ENCODE data around the gene EEF1A2. TPM values are rescaled to one million over a fixed set of nuclear protein-coding genes. Genes with fewer than 3 reads are reported as not detected.

Gene EEF1A2
- total and polyA plus RNA-seq, 2 donors (not counting 3 experiments of a cell fraction or from before 2014, with no cell fraction given), result 2.7 to 3.4 TPM

GRCh38 chr20:63536241-63536977 is 37.5 kb upstream of the EEF1A2 start:
- Histone ChIP-seq H2AFZ (ENCODE audit: low read depth, low read length) (no peak overlapping the region), H3K36me3 (ENCODE audit: control insufficient read depth in 2 of 2, extremely low read depth in 1 of 2, insufficient read depth in 2 of 2, low read length in 2 of 2) (no peaks in the 10 kb centered on the region), H3K4me2 (ENCODE audit: insufficient read depth, low read length) (no peak overlapping the region), H3K4me1 (ENCODE audit: control insufficient read depth, extremely low read depth, insufficient read depth, low read length) (no peaks in the 10 kb centered on the region), H3K4me3 (replicated peaks in 1 of 3; ENCODE audit: insufficient read depth in 1 of 3, low read depth in 1 of 3, low read length in 3 of 3) (no peak overlapping the region), H3K79me2 (ENCODE audit: control insufficient read depth, insufficient read depth, low read length) (no peaks in the 10 kb centered on the region), H3K27me3 (ENCODE audit: control insufficient read depth in 2 of 2, insufficient read depth in 2 of 2, low read length in 2 of 2) (no peaks in the 10 kb centered on the region), H3K9me3 (replicated peaks; ENCODE audit: control insufficient read depth, insufficient read depth, low read length) (no peaks in the 10 kb centered on the region), H3K9ac (replicated peaks; ENCODE audit: extremely low read depth, insufficient read depth, low read length) (no peak overlapping the region), H3K27ac (ENCODE audit: insufficient read depth, low read depth, low read length) (no peak overlapping the region), H4K20me1 (replicated peaks; ENCODE audit: control insufficient read depth, extremely low read depth, insufficient read depth, low read length) (no peaks in the 10 kb centered on the region), H3K9me1 (replicated peaks; ENCODE audit: control insufficient read depth, extremely low read depth, insufficient read depth, low read length) (no peaks in the 10 kb centered on the region)
- TF ChIP-seq GATA2 (IDR thresholded peaks at IDR 0.05; ENCODE audit: insufficient read depth, insufficient read length, low read depth, low read length), result no peak
- BruUV-seq (replicated peaks), result no TSS peak
- intact Hi-C loops (cut with micrococcal nuclease), result no loop called here
- no peak for DNase-seq (ENCODE audit: low read depth, low spot score)
- dilution Hi-C loops (cut with MboI; ENCODE audit: extremely low pct_ligation_motif_present, low sequenced_read_pairs), result no loop called here
- FAIRE-seq, result no peak
- ChIA-PET CTCF (interaction anchor here (0.8 to 5.7 kb wide), 4 partner anchors 15 to 438 kb away, joined by 3 to 89 read pairs (median 18); partner anchors contain the start of genes PPDPF and TNFRSF6B), POLR2A (interaction anchor here (0.8 kb wide), 1 partner anchor 12 kb away, joined by 3 read pairs; no protein-coding TSS in a partner anchor)

GRCh38 chr20:63534831-63535651 is 36.2 kb upstream of the EEF1A2 start:
- H3K9ac ChIP-seq (replicated peaks; ENCODE audit: extremely low read depth, insufficient read depth, low read length), result no peak overlapping the region
- H3K79me2 ChIP-seq (ENCODE audit: control insufficient read depth, insufficient read depth, low read length), result no peaks in the 10 kb centered on the region
- no peak overlapping the region for H3K4me2 ChIP-seq (ENCODE audit: insufficient read depth, low read length)
- no peak overlapping the region for H3K4me3 ChIP-seq (replicated peaks in 1 of 3; ENCODE audit: insufficient read depth in 1 of 3, low read depth in 1 of 3, low read length in 3 of 3)
- ChIA-PET POLR2A (no interaction called here), CTCF (interaction anchor here (0.9 to 5.7 kb wide), 3 partner anchors 38 to 440 kb away, joined by 4 to 89 read pairs (median 30); no protein-coding TSS in a partner anchor)
- H3K27me3 ChIP-seq (ENCODE audit: control insufficient read depth in 2 of 2, insufficient read depth in 2 of 2, low read length in 2 of 2), result no peaks in the 10 kb centered on the region
- FAIRE-seq (no peak), DNase-seq (ENCODE audit: low read depth, low spot score) (no peak)
- H2AFZ ChIP-seq (ENCODE audit: low read depth, low read length), result no peak overlapping the region
- no peak for TF ChIP-seq POLR2AphosphoS5 (IDR thresholded peaks at IDR 0.05; ENCODE audit: insufficient read depth, low read depth, low read length)
- peak; percentile 39 for TF ChIP-seq EZH2 (IDR thresholded peaks at IDR 0.05; ENCODE audit: borderline replicate concordance, low read depth, low read length, severe bottlenecking)
- no peak for TF ChIP-seq CTCF (IDR thresholded peaks at IDR 0.05; ENCODE audit: extremely low read depth in 1 of 2, insufficient read depth in 1 of 2, low read depth in 1 of 2, low read length in 2 of 2)
- no peak for TF ChIP-seq MAX (IDR thresholded peaks at IDR 0.05; ENCODE audit: insufficient read depth, insufficient read length)
- TF ChIP-seq FOS (IDR thresholded peaks at IDR 0.05; ENCODE audit: borderline replicate concordance, insufficient read depth, low read length), result no peak
- no peak for TF ChIP-seq POLR2A (IDR thresholded peaks at IDR 0.05; ENCODE audit: low read depth, low read length)
- no peak for TF ChIP-seq GATA2 (IDR thresholded peaks at IDR 0.05; ENCODE audit: insufficient read depth, insufficient read length, low read depth, low read length)
- no peak for TF ChIP-seq MYC (IDR thresholded peaks at IDR 0.05; ENCODE audit: low read depth, low read length)
- H3K9me1 ChIP-seq (replicated peaks; ENCODE audit: control insufficient read depth, extremely low read depth, insufficient read depth, low read length), result no peaks in the 10 kb centered on the region
- H3K9me3 ChIP-seq (replicated peaks; ENCODE audit: control insufficient read depth, insufficient read depth, low read length), result no peaks in the 10 kb centered on the region
- H4K20me1 ChIP-seq (replicated peaks; ENCODE audit: control insufficient read depth, extremely low read depth, insufficient read depth, low read length), result no peaks in the 10 kb centered on the region
- H3K36me3 ChIP-seq (ENCODE audit: control insufficient read depth in 2 of 2, extremely low read depth in 1 of 2, insufficient read depth in 2 of 2, low read length in 2 of 2), result no peaks in the 10 kb centered on the region
- no peaks in the 10 kb centered on the region for H3K4me1 ChIP-seq (ENCODE audit: control insufficient read depth, extremely low read depth, insufficient read depth, low read length)
- no TSS peak for BruUV-seq (replicated peaks)
- H3K27ac ChIP-seq (ENCODE audit: insufficient read depth, low read depth, low read length), result no peak overlapping the region
- intact Hi-C loops (cut with micrococcal nuclease) (no loop called here), dilution Hi-C loops (cut with MboI; ENCODE audit: extremely low pct_ligation_motif_present, low sequenced_read_pairs) (no loop called here)

Data from endothelial cell of umbilical vein (primary cell).